Activated CD4-positive, alpha-beta memory T cell treated with anti-CD3 and anti-CD28 coated beads, Interleukin-2, amount 10 ng/mL, durations not matched to agents 7 days and 5 days (primary cell): ENCODE results near the gene NYNRIN. TPM values are rescaled to one million over a fixed set of nuclear protein-coding genes. Genes with fewer than 3 reads are reported as not detected.
"Not testable (repeated sequence)": the region's sequence is repeated elsewhere in the genome, so short reads cannot be mapped to it uniquely, and the experiment has no call there.

Source experiments
- CTCF ChIA-PET: fragments of 350-600 bp; sonication (Branson Sonifier 250); formaldehyde crosslinking; loops from one replicate; lab custom pipeline; 2021; ENCODE audit warnings: antibody characterized with exemption, inconsistent platforms; lab: Charles Lee
- POLR2A ChIA-PET: fragments of 350-600 bp; sonication (Branson Sonifier 250); formaldehyde crosslinking; loops from one replicate; lab custom pipeline; 2021; ENCODE audit warnings: antibody characterized with exemption; lab: Charles Lee
- DNase-seq: peaks from one replicate; pipeline ENCODE4 v3.0.0-alpha.2; 2020
- H3K27ac Mint-ChIP-seq: one replicate; pipeline ENCODE4 v1.8.0; 2021; ENCODE audit warnings: mild to moderate bottlenecking, mixed read lengths
- H3K27me3 Mint-ChIP-seq: one replicate; pipeline ENCODE4 v1.8.0; 2021; ENCODE audit warnings: mixed read lengths
- H3K36me3 Mint-ChIP-seq: one replicate; pipeline ENCODE4 v1.8.0; 2021; ENCODE audit warnings: low read depth, mixed read lengths
- H3K4me1 Mint-ChIP-seq: one replicate; pipeline ENCODE4 v1.8.0; 2021; ENCODE audit warnings: mixed read lengths
- H3K4me3 Mint-ChIP-seq: one replicate; pipeline ENCODE4 v1.8.0; 2021; ENCODE audit warnings: mild to moderate bottlenecking, mixed read lengths
- H3K9me3 Mint-ChIP-seq: one replicate; pipeline ENCODE4 v1.8.0; 2021; ENCODE audit warnings: mixed read lengths
- total RNA-seq, 2 experiments: library from RNA; stranded (reverse); gene quantifications; one replicate each; pipeline ENCODE4 v1.2.3, GENCODE V29; 2021

The NYNRIN gene
- total RNA-seq, 2 experiments from 2014 or later, result 0.18 TPM

GRCh38 chr14:24437736-24438067 is 38.9 kb downstream of the NYNRIN start:
- Mint-ChIP-seq H3K27ac (peak overlapping the region; percentile 79), H3K36me3 (peaks cover 81% of the 10 kb centered on the region), H3K27me3 (no peaks in the 10 kb centered on the region), H3K4me1 (peaks cover 73% of the 10 kb centered on the region), H3K9me3 (no peaks in the 10 kb centered on the region), H3K4me3 (no peak overlapping the region)
- CTCF ChIA-PET, result interaction anchor here (1.3 to 10.2 kb wide), 12 partner anchors 15 to 255 kb away, joined by 4 to 169 read pairs (median 12); partner anchors contain the start of genes ADCY4, CIDEB, LTB4R2 and RIPK3
- no peak for DNase-seq
- POLR2A ChIA-PET, result interaction anchor here (0.8 to 10.0 kb wide), 9 partner anchors 46 to 323 kb away, joined by 3 to 221 read pairs (median 4); partner anchors contain the start of genes ADCY4, DCAF11, IRF9 and NRL

DNA sequence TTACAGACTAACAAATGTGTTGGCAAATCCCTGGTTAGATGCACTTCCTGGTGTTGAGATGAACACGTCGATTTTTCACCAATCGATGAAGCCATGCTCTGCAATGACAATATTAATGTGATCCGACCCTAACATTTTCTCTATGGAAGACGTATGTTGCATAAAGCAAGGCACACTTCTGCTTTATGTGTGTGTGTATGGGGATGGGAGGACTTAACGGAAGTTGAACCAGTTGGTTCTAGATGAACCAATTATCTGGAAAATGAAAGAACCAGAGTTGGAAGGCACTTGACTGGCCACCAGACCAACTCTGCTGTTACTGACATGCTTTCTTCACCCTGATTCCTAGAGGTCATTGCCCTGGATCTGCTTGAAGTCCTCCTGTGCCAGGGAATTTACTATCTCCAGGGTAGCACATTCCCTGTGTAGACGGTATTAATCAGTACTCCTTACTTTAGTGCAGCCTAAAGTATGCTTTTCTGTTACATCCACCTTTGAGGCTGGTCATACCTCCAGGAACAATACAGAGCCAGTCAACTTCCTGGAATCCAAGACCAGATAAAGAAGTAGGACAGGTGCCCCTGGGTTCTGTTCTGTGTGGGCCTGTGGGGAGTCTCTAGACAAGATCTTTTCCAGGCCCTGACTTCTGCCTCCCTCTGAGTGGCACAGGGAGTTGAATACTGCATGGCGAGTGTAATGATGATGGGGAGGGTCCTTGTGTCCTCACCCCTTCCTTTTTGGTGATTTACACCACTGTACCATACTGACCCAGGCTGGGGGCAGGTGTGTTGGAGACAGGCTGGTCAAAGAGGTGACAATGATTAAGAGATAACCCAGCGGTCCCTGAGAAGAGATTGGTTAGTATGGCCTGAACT is 39.7 kb downstream of the NYNRIN start:
- no peaks in the 10 kb centered on the region for H3K27me3 Mint-ChIP-seq
- no peak overlapping the region for H3K4me3 Mint-ChIP-seq
- peak overlapping the region; percentile 62 for H3K27ac Mint-ChIP-seq
- H3K4me1 Mint-ChIP-seq, result peaks cover 71% of the 10 kb centered on the region
- ChIA-PET CTCF (interaction anchor here (0.6 to 10.2 kb wide), 9 partner anchors 16 to 196 kb away, joined by 3 to 169 read pairs (median 16); partner anchors contain the start of genes ADCY4, CIDEB, LTB4R2 and RIPK3), POLR2A (interaction anchor here (1.4 to 5.4 kb wide), 4 partner anchors 8 to 196 kb away, joined by 4 to 117 read pairs (median 12); partner anchors contain the start of genes CBLN3, KHNYN, RIPK3 and TINF2)
- H3K9me3 Mint-ChIP-seq, result no peaks in the 10 kb centered on the region
- peaks cover 76% of the 10 kb centered on the region for H3K36me3 Mint-ChIP-seq
- DNase-seq, result no peak

DNA sequence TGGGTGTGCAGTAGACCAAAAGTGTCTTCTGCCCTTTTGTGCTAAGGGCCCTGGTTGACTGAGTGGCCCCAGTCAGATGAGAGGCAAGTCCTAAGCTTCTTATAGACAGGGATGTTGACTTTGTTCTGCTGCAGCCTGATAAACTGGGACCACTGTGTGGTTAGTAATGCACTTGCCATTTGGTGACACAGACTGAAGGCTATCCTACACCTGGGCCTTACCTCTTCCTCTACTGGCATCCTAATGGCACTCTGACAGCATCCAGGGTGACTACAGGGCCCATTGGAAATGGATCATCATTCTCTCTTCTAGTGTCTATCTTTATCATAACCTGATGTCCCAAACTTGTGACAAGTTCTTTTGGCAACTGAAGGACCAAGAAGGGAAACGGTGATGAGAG is 40.5 kb downstream of the NYNRIN start:
- H3K4me3 Mint-ChIP-seq, result no peak overlapping the region
- H3K4me1 Mint-ChIP-seq, result peaks cover 73% of the 10 kb centered on the region
- POLR2A ChIA-PET, result interaction anchor here (5.4 kb wide), 1 partner anchor 9 kb away, joined by 117 read pairs; the partner anchor contains the start of genes CBLN3 and KHNYN
- CTCF ChIA-PET, result interaction anchor here (0.6 to 10.2 kb wide), 2 partner anchors 84 to 106 kb away, joined by 3 to 169 read pairs; partner anchors contain the start of gene ADCY4
- H3K27ac Mint-ChIP-seq, result no peak overlapping the region
- H3K36me3 Mint-ChIP-seq, result peaks cover 72% of the 10 kb centered on the region
- no peaks in the 10 kb centered on the region for H3K9me3 Mint-ChIP-seq
- no peaks in the 10 kb centered on the region for H3K27me3 Mint-ChIP-seq
- no peak for DNase-seq

- ChIA-PET POLR2A (interaction anchor here (1.1 to 5.4 kb wide), 3 partner anchors 10 to 169 kb away, joined by 3 to 117 read pairs (median 3); partner anchors contain the start of genes CBLN3, CIDEB and KHNYN), CTCF (interaction anchor here (0.9 to 10.2 kb wide), 2 partner anchors 8 to 107 kb away, joined by 4 to 169 read pairs; partner anchors contain the start of gene ADCY4)
- Mint-ChIP-seq H3K27me3 (no peaks in the 10 kb centered on the region), H3K27ac (no peak overlapping the region), H3K4me3 (no peak overlapping the region), H3K9me3 (no peaks in the 10 kb centered on the region), H3K36me3 (peaks cover 66% of the 10 kb centered on the region), H3K4me1 (peaks cover 70% of the 10 kb centered on the region)
- DNase-seq, result no peak
Observed at GRCh38 chr14:24439830-24440605, 41.2 kb downstream of the NYNRIN start.

GRCh38 chr14:24440606-24441399 is 42.0 kb downstream of the NYNRIN start:
- Mint-ChIP-seq H3K27me3 (no peaks in the 10 kb centered on the region), H3K27ac (no peak overlapping the region), H3K9me3 (no peaks in the 10 kb centered on the region), H3K4me1 (peaks cover 64% of the 10 kb centered on the region), H3K36me3 (peaks cover 62% of the 10 kb centered on the region), H3K4me3 (peak overlapping the region; percentile 92)
- ChIA-PET POLR2A (interaction anchor here (1.1 to 5.4 kb wide), 9 partner anchors 11 to 326 kb away, joined by 3 to 117 read pairs (median 7); partner anchors contain the start of genes ADCY4, CBLN3, CIDEB and KHNYN), CTCF (interaction anchor here (0.9 to 10.2 kb wide), 3 partner anchors 9 to 107 kb away, joined by 4 to 169 read pairs (median 54); partner anchors contain the start of genes ADCY4, CBLN3 and KHNYN)
- DNase-seq, result no peak

GRCh38 chr14:24441485-24441884 is 42.7 kb downstream of the NYNRIN start:
- H3K36me3 Mint-ChIP-seq, result peaks cover 57% of the 10 kb centered on the region
- no peak for DNase-seq
- no peaks in the 10 kb centered on the region for H3K27me3 Mint-ChIP-seq
- ChIA-PET POLR2A (interaction anchor here (0.7 to 5.4 kb wide), 14 partner anchors 11 to 326 kb away, joined by 3 to 117 read pairs (median 4); partner anchors contain the start of genes ADCY4, CBLN3, KHNYN and RIPK3), CTCF (interaction anchor here (1.0 to 10.2 kb wide), 6 partner anchors 10 to 172 kb away, joined by 3 to 169 read pairs (median 5); partner anchors contain the start of genes ADCY4, CBLN3 and KHNYN)
- peaks cover 61% of the 10 kb centered on the region for H3K4me1 Mint-ChIP-seq
- peak overlapping the region; percentile 92 for H3K4me3 Mint-ChIP-seq
- H3K27ac Mint-ChIP-seq, result peak overlapping the region; percentile 97
- H3K9me3 Mint-ChIP-seq, result no peaks in the 10 kb centered on the region

DNA sequence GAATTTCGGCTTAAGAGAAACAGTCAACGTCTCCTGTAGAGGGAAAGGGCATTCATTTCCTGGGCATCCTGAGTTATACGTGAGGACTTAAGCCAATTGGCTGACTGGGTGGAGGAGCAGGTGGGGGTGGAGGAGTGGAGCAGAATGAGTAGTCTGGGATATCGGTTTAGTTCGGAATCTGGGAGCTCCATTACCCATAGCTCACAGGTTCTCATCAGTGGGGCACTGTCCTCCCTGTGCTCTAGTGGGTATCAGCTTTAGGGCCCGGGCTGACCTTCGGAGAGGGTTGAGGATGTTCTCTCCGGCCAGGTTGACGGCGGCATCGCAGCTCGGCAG is 43.1 kb downstream of the NYNRIN start:
- no peaks in the 10 kb centered on the region for H3K9me3 Mint-ChIP-seq
- peak overlapping the region; percentile 92 for H3K4me3 Mint-ChIP-seq
- H3K27me3 Mint-ChIP-seq, result no peaks in the 10 kb centered on the region
- DNase-seq, result no peak
- peaks cover 57% of the 10 kb centered on the region for H3K4me1 Mint-ChIP-seq
- ChIA-PET POLR2A (interaction anchor here (0.7 to 5.4 kb wide), 13 partner anchors 12 to 327 kb away, joined by 3 to 117 read pairs (median 6); partner anchors contain the start of genes ADCY4, CBLN3, KHNYN and RIPK3), CTCF (interaction anchor here (1.0 to 10.2 kb wide), 6 partner anchors 10 to 172 kb away, joined by 3 to 169 read pairs (median 5); partner anchors contain the start of genes ADCY4, CBLN3 and KHNYN)
- peaks cover 55% of the 10 kb centered on the region for H3K36me3 Mint-ChIP-seq
- H3K27ac Mint-ChIP-seq, result peak overlapping the region; percentile 97

DNA sequence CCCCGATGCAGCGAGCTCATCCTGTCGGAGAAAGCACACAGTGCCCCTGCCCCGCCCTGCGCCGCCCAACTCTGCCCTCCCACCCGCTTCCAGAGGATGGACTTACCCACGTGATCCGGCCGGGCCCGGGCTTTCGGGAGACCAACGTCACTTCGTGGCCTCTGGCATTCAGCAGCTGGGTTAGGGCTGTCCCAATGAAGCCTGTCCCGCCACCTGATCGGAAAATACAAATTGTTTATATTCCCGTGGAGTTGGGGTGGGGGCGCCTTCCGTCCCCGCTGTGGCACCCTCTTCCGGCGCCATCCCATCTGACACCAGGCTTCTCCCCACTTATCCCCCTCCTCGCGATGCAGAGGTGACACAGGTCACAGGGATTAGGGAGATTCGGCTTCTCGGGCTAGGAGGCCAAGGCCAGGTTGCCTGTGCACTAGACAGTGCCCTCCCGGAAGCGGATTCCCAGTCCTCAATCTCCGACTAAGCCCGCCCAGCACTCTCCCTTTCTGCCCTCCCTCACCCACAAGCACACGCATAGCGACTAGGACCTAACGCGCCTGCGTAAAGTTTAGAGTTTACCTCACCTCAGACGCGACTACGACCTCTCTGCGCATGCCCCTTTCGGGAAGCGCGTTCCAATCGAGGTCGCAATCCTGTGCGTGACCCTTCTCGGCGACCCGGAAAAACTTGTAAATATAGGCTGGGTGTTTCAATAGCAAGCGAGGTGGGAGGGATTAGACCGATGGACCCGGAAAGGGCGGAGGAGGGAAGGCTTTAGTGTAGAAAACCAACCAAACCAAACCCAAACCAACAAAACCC is 43.6 kb downstream of the NYNRIN start, which contains the start of gene SDR39U1:
Gene SDR39U1 (minus strand): TSS at position 537 of the 813 bp plus-strand sequence. CDS start 7 bp downstream, at position 530.
- DNase-seq, result peak; percentile 98
- Mint-ChIP-seq H3K4me1 (peaks cover 52% of the 10 kb centered on the region), H3K4me3 (peak within 1 kb of the TSS; percentile 92), H3K27ac (peak within 1 kb of the TSS; percentile 97), H3K36me3 (peaks cover 50% of the 10 kb centered on the region), H3K9me3 (no peaks in the 10 kb centered on the region), H3K27me3 (no peaks in the 10 kb centered on the region)
- CTCF ChIA-PET, result interaction anchor here (1.0 to 10.2 kb wide), 10 partner anchors 11 to 384 kb away, joined by 3 to 169 read pairs (median 4); partner anchors contain the start of genes ADCY4, CBLN3 and KHNYN
- POLR2A ChIA-PET, result interaction anchor here (0.7 to 5.4 kb wide), 16 partner anchors 12 to 327 kb away, joined by 3 to 117 read pairs (median 5); partner anchors contain the start of genes ADCY4, CBLN3, KHNYN and RIPK3

DNA sequence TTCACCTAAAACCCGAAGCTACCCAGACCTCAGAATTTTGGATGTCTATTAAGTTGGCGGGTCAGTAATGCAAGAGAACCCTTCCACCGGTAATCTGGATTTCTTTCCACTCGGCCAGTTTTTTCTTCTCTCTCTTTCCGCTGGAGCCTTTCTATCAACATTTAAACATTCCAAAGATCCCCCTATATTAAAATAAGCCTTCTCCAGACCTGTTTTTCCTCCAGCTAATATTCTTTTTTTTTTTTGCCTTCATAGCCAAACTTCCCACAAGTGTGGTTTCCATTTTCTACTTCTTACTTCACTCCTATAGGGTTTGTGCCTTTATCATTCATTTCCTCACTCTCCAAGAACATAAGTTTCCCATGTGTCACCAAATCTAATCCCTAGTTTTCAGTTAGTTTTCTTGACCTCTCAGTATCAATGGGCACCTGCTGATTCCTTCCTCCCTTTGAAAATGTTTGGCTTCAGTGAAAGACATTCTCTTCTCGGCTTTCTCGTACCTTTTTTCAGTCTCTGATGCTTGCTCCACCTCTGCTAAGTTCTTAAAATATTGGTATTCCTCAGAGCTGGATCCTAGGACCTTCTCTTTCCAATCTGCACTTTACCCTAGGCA is 44.4 kb downstream of the NYNRIN start:
- ChIA-PET POLR2A (interaction anchor here (0.9 to 5.4 kb wide), 8 partner anchors 13 to 231 kb away, joined by 3 to 117 read pairs (median 9); partner anchors contain the start of genes ADCY4, CBLN3, KHNYN and RIPK3), CTCF (interaction anchor here (1.0 to 10.2 kb wide), 7 partner anchors 12 to 385 kb away, joined by 3 to 169 read pairs (median 4); partner anchors contain the start of genes ADCY4, CBLN3 and KHNYN)
- peak overlapping the region; percentile 97 for H3K27ac Mint-ChIP-seq
- no peak for DNase-seq
- no peaks in the 10 kb centered on the region for H3K27me3 Mint-ChIP-seq
- H3K36me3 Mint-ChIP-seq, result peaks cover 43% of the 10 kb centered on the region
- H3K9me3 Mint-ChIP-seq, result no peaks in the 10 kb centered on the region
- H3K4me3 Mint-ChIP-seq, result peak overlapping the region; percentile 92
- H3K4me1 Mint-ChIP-seq, result peaks cover 48% of the 10 kb centered on the region

DNA sequence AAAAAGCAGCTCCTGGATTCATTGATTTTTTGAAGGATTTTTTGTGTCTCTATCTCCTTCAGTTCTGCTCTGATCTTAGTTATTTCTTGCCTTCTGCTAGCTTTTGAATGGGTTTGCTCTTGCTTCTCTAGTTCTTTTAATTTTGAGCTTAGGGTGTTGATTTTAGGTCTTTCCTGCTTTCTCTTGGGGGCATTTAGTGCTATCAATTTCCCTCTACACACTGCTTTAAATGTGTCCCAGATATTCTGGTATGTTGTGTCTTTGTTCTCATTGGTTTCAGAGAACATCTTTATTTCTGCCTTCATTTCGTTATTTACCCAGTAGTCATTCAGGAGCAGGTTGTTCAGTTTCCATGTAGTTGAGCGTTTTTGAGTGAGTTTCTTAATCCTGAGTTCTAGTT is 52.0 kb downstream of the NYNRIN start:
- H3K4me1 Mint-ChIP-seq, POLR2A ChIA-PET, H3K4me3 Mint-ChIP-seq, H3K27me3 Mint-ChIP-seq, H3K27ac Mint-ChIP-seq, CTCF ChIA-PET, H3K9me3 Mint-ChIP-seq, DNase-seq: not testable (repeated sequence)
- peaks cover 35% of the 10 kb centered on the region for H3K36me3 Mint-ChIP-seq
